Measurements from ENCODE around the gene TNRC18. TPM values are rescaled to one million over a fixed set of nuclear protein-coding genes. Genes with fewer than 3 reads are reported as not detected.
"Not testable (repeated sequence)": the region's sequence is repeated elsewhere in the genome, so short reads cannot be mapped to it uniquely, and the experiment has no call there.

TNRC18 gene
- total and polyA plus RNA-seq, 9 of the 15 experiments (the other 6 are each of a cell fraction or from before 2014, with no cell fraction given): 0.03 to 43.2 (median 18.0) TPM

GRCh38 chr7:5288560-5288959, 135.1 kb downstream of the TNRC18 start:
- POLR2A ChIA-PET: interaction anchor here (0.6 to 1.2 kb wide), 2 partner anchors 97 to 181 kb away, joined by 3 read pairs; no protein-coding TSS in a partner anchor
- 50% methylated on average over 8 of the region's 8 CpGs for WGBS (ENCODE audit: insufficient coverage, low coverage, missing lambda C conversion rate)
- H3K4me2 ChIP-seq (ENCODE audit: insufficient read depth, low read length); H3K9ac ChIP-seq (ENCODE audit: insufficient read depth in 1 of 2, low read depth in 2 of 2, low read length in 2 of 2); in situ Hi-C loops (cut with MboI); FAIRE-seq; H3K4me3 ChIP-seq; H3K9me3 ChIP-seq (replicated peaks; ENCODE audit: control insufficient read depth, insufficient read depth, low read depth, low read length); H3K27ac ChIP-seq (ENCODE audit: extremely low read depth, low read depth, low read length); BruUV-seq (replicated peaks); H3K79me2 ChIP-seq (ENCODE audit: control insufficient read depth, insufficient read depth, low read length); H4K20me1 ChIP-seq (replicated peaks; ENCODE audit: control insufficient read depth, insufficient read depth, low read length); ATAC-seq; H3K9me1 ChIP-seq (ENCODE audit: control insufficient read depth, insufficient read depth, low read length); H3K36me3 ChIP-seq (ENCODE audit: control insufficient read depth, insufficient read depth, low read length); H2AFZ ChIP-seq (ENCODE audit: low read depth, low read length); CTCF ChIA-PET (ENCODE audit: low intra/inter-chr PET ratio); H3K27me3 ChIP-seq (ENCODE audit: control insufficient read depth in 2 of 2, insufficient read depth in 2 of 2, low read length in 2 of 2); DNase-seq (ENCODE audit: extremely low read depth in 1 of 4, low spot score in 3 of 4); intact Hi-C loops (cut with micrococcal nuclease): not testable (repeated sequence)
- H3K4me1 ChIP-seq (replicated peaks in 1 of 2; ENCODE audit: control insufficient read depth in 2 of 2, insufficient read depth in 2 of 2, low read length in 2 of 2): peaks cover 0 to 29% of the 10 kb centered on the region in 2 experiments; a peak in 2 of 5 replicates
- TF ChIP-seq MEIS2 (IDR thresholded peaks at IDR 0.05; ENCODE audit: partially characterized antibody): peak; percentile 4
- TF ChIP-seq SMARCA5 (IDR thresholded peaks at IDR 0.05): peak; percentile 54; the same call in 1 of the 2 replicates
- peak; percentile 40 to 66; a peak in 3 of 4 replicates for TF ChIP-seq KDM1A (IDR thresholded peaks at IDR 0.05)
- peak; percentile 37; the same call in 1 of the 2 replicates for TF ChIP-seq PKNOX1 (IDR thresholded peaks at IDR 0.05)
- 0 out of 2 replicates have a peak, but pooled peaks have one; percentile 21 for TF ChIP-seq ZBTB33 (CRISPR knock-in tag; IDR thresholded peaks at IDR 0.05)
- TF ChIP-seq BCOR (IDR thresholded peaks at IDR 0.05): peak; percentile 92
- peak; percentile 85 for TF ChIP-seq RBM25 (IDR thresholded peaks at IDR 0.05; ENCODE audit: low read depth, low read length, severe bottlenecking)
- TF ChIP-seq HDAC2 (IDR thresholded peaks at IDR 0.05): peak; percentile 36; the same call in 1 of the 2 replicates
- peak; percentile 71 for TF ChIP-seq ZFP36 (IDR thresholded peaks at IDR 0.05; ENCODE audit: low read depth, low read length, partially characterized antibody)
